Measurements from ENCODE around the gene FFAR3. TPM values are rescaled to one million over a fixed set of nuclear protein-coding genes. Genes with fewer than 3 reads are reported as not detected.
"Not testable (repeated sequence)": the region's sequence is repeated elsewhere in the genome, so short reads cannot be mapped to it uniquely, and the experiment has no call there.

Gene FFAR3
- polyA plus RNA-seq, 1 donor, result 0.08 TPM

DNA sequence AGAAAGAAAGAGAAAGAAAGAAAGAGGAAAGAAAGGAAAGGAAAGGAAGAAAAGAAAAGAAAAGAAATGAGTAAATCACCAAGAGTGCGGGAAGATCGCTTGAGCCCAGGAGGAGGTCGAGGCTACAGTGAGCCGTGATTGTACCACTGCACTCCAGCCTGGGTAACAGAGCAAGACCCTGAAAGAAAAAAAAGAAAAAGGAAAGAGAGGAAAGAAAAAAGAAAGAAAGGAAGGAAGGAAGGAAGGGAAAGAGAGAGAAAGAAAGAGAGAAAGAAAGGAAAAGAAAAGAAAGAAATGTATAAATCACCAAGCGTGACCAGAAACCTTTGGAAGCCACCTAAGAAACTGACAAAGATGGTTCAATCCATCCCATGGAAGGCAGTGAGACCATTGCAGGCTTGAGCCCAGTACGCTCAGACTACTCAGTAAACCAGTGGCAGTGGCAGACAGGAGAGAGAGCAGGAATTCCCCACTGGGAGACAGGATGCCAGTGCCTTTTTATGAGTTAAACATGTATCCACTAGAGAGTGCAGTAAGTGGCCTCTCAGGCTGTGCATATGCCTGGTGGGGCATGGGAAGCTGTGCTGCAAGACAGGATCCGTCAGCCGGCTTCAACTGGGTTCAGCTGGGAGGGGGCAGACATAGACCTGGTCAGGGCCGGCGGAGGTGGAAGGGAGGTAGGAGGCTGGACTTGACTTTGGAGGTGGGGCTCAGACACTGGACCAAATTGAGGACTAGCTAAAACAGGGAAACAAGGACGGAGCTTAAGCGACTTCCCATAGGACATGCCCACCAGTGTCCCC is 17.4 kb downstream of the FFAR3 start:
- DNase-seq (ENCODE audit: low read depth), result no peak

DNA sequence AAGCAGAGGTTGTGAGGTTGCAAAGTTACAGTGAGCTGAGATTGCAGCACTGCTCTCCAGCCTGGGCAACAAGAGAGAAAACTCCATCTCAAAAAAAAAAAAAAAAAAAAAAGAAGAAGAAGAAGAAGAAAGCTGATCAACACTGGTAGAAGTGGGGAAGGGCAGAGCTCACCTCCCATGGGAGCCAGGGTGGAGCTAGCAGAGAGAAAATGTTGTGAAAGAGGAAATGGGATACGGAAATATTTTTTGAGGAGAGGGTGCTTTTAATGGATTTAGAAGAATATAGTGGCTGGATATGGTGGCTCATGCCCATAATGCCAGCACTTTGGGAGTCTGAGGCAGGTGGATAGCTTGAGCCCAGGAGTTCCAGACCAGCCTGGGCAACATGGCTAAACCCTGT is 19.4 kb downstream of the FFAR3 start:
- DNase-seq (ENCODE audit: low read depth), result no peak

DNA sequence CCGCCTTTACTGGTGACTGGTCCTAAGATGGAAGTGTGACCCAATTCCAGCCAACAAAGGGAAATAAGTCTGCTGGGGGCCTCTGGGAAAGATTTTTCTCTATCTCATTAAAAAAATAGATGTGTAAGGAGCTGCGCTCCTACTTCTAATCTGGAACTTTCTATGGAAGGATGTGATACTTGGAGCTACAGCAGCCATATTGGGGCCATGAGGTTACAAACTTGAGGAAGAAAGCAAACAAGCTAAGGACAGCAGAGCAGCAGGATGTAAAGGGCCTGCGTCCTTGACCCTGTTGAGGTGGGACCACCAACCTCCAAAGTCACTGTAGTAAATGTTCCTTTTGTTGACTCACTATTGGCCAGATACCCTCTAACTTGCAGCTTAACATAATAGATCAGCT is 20.1 kb downstream of the FFAR3 start:
- no peak for DNase-seq (ENCODE audit: low read depth)

DNA sequence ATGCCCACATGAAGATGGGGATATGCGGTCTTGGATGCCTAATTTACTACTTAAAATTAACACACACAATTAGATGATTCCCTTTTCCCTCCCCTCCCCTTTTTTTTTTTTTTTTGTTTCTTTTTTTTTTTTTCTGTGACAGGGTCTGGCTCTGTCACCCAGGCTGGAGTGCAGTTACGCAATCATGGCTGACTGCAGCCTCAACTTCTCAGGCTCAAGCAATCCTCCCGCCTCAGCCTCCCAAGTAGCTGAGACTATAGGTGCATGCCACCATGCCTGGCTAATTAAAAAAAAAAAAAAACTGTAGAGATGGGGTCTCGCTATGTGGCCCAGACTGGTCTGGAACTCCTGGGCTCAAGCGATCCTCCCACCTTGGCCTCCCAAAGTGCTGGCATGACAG is 21.3 kb downstream of the FFAR3 start:
- not testable (repeated sequence) for DNase-seq (ENCODE audit: low read depth)

DNA sequence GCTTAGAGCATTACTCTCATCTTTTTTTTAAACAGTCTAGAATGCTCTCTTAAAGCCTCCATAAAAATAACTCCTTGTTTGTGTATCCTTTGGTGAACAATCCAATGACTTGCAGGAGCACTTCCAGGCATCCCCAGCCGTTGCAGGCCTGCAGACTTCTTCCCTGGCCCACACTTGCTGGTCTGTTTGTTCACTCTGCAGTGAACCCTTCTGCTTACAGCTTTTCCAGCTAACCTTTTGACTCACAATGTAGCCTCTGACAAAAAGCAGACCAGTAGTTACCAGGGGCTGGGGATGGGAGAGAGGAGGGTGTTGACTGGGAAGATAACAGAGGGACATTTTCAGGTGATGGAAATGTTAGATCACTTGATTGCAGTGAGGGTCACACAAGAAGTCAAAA is 21.7 kb downstream of the FFAR3 start:
- DNase-seq (ENCODE audit: low read depth), result no peak

DNA sequence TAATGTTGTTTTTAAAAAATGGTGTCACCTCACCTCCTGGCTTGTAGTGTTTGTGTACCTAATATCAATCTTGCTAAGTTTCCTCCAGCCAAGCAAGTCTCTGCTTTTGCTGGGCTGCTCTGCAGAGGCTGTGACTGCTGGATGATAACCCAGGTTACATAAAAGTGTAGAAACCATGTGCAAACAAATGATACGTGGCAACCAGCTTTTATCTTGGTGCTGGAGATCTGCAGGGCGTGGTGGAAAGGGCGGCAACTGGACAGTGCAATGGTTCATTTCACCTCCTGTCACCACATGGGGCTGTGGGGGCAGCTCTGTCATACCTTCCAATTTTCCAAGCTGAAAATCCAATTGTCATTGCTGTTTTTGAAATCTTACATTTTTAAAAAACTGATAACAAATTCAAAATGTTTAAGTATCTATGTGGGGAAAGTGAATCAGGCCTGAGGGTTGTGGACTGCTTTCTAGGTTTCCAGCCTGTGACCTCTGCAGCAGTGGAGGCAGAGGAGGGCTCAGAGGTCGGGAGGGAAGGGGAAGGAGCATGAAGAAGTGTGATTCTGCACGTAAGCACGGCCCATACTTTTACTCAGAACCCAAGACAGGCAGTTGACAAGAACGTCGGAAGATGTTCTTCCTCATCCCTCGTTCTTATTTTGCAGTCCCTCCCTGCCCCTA is 22.3 kb downstream of the FFAR3 start:
- no peak for DNase-seq (ENCODE audit: low read depth)

DNA sequence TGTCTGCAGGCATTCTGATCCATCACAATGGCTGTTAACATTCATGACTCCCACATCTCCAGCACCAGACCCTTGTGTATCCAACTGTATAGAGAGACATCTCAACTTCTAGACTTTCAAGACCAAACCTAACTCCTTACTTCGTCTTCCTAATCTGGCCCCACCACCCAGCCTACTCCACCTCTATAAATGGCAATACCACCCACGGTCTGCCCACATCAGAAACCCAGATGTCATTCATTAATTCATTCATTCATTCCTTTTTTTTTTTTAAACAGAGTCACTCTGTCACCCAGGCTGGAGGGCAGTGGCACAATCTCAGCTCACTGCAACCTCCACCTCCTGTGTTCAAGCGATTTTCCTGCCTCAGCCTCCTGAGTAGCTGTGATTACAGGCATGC is 23.1 kb downstream of the FFAR3 start:
- DNase-seq (ENCODE audit: low read depth), result no peak

DNA sequence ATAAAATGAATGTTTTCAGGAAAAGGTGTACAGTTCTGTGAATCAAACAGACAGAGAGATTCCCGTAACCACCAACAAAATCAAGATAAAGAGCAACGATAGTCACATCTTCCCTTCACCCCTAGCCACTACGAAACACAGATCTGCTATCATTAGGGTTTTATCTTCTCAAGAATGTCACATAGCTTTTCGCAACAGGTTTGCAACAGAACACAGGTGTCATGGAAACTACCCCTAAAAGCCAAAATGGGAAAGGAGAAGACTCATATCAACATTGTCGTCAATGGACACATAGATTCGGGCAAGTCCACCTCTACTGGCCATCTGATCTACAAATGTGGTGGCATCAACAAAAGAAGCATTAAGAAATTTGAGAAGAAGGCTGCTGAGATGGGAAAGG is 23.7 kb downstream of the FFAR3 start:
- no peak for DNase-seq (ENCODE audit: low read depth)

DNA sequence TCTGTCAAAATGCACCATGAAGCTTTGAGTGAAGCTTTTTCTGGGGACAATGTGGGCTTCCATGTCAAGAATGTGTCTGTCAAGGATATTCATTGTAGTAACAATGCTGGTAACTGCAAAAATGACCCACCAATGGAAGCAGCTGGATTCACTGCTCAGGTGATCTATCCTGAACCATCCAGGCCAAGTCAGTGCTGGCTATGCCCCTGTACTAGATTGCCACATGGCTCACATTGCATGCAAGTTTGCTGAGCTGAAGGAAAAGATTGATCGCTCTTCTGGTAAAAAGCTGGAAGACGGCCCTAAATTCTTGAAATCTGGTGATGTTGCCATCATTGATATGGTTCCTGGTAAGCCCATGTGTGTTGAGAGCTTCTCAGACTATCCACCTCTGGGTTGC is 25.3 kb downstream of the FFAR3 start:
- DNase-seq (ENCODE audit: low read depth), result no peak

DNA sequence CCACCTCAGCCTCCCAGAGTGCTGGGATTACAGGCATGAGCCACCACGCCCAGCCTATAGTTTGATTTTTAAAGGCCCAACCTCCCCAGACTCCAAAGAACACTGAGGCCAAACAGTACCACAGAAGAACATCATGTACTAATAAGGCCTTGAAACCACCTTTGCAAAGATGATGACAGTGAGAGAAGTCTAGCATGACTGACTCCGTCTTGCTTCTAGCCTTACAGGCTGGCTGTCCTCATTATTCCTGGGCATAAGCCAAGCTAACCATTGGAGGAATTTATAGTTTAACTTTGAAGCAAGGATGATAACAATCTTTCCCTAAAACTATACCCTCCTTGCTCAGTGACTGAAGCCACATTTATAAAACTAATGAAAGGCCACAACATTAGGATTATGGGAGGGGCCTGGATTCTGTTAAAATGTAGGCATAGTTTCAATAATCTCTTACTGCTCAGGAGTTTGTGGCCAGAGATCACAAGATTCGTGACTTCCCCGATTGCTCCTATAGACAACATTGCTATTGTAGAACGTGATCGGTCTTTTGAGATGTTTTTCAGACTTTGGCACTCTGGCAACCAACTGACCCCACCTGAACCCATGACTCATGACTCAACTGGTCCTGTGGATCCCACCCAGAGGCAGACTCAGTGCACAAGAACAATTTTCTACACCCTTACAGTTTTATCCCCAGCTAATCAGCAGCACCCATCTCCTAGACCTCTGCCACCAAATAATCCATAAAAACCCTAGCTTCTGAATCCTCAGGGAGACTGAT is 30.2 kb downstream of the FFAR3 start:
- no peak for DNase-seq (ENCODE audit: low read depth)

DNA sequence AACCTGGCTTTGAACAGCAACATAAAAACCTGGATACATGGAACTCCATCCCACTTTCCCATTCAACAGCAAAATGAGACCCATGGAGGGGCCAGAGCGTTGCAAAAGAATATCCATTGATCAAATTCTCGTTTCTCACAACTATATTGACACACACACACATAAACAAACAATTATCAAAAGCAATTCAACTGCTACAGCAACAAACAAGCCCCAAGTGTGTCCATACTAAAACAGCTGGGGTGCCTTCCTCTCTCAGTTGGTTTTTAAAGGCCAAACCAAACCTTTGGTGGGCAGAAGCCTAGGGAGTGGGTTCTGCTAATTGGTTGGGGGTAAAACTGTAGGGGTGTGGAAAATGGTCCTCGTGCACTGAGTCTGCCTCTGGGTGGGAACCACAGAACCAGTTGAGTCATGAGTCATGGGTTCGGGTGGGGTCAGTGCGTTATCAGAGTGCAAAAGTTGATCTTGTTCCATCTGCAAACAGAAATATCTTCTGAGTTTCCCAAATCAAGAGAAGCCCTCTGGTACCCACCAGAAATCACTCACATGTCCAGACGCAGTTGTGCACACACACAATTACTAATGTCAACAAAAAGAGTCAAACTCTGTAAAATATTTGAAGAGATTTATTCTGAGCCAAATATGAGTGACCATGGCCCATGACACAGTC is 31.1 kb downstream of the FFAR3 start:
- no peak for DNase-seq (ENCODE audit: low read depth)

DNA sequence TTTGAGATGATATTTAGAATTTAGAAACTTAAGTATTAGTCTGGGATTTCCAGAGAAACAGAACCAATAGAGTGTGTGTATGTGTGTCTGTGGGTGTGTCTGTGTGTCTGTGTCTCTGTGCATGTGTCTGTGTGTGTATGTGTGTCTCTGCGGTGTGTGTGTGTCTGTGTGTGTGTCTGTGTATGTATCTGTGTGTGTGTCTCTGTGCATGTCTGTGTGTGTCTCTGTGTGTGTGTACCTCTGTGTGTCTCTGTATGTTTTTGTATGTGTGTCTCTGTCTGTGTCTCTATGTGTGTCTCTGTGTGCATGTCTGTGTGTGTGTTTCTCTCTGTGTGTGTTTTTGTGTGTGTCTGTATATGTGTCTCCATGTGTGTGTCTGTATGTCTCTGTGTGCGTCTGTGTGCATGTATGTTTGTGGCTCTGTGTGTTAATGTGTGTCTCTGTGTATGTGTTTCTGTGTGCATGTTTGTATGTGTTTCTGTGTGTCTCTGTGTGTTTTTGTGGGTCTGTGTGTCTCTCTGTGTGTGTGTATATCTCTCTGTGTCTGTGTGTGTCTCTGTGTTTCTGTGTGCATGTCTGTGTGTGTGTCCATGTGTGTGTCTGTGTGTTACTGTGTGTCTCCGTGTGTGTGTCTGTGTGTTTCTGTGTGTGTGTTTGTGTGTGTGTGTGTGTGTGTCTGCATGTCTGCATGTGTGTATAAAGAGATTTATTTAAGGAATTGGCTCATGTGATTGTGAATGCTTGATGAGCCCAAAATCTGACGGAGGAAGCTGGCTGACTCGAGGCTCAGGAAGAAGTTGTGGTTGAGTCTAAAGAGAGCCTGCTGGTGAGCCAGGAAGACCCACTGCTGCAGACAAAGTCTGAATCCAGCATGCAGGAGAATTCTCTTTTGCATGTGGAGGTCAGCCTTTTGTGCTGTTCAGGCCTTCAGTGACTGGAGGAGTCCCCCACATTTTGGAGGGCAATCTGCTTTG is 34.8 kb downstream of the FFAR3 start:
- no peak for DNase-seq (ENCODE audit: low read depth)

DNA sequence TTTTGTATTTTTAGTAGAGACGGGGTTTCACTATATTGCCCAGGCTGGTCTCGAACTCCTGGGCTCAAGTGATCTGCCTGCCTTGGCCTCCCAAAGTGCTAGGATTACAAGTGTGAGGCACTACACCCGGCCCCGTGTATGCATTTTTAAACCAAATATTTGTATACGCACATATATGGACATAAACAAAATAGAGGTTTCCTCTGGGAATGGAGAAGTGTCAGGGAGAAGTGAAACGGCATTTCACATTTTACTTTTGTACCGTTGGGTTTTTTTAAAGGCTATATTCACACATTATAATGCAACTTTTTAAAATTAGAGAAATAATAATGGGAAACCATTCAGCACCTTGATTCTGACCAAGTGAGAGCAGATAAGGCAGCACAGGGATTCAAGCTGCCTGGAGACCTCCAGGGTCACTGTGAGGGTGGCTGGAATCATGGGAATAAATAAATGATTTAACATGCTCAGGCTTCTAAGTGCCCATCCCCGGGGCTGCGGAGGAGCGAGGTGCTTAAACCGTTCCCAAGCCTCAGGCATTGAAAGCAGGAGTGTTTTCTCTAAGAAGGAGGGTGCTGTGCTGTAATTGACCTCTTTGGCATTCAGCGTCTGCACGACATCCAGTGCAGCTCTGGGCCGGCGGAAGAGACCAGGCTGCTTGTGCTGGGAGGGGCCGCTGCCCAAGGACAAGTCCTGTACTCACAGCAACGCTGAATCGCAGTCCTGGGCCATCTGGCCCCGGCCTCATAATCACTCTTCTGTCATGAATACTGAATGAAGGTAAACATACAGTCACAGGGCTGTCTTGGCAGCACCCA is 37.3 kb downstream of the FFAR3 start:
- DNase-seq (ENCODE audit: low read depth), result no peak

DNA sequence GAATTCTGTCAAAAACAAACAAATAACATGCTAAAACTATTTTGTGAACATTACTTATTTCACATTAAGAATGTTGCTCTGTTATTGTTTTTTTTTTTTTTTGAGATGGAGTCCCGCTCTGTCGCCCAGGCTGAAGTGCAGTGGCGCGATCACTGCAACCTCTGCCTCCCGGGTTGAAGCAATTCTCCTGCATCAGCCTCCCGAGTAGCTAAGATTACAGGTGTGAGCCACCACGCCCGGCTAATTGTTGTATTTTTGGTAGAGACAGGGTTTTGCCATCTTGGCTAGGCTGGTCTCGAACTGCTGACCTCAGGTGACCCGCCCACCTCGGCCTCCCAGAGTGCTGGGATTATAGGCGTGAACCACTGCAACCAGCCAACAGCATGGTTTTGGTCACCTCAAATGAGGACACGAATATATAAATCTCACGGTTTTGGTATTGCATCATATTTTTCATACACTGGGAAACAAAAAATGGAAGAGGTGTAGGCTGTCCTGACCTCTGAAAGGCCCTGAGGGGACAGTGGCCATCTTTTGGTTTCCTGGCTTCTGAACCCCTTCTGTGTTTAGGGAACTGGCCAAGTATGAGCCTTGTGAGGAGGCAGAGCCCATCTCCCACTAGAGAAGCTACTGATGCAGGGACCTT is 38.1 kb downstream of the FFAR3 start:
- no peak for DNase-seq (ENCODE audit: low read depth)

DNA sequence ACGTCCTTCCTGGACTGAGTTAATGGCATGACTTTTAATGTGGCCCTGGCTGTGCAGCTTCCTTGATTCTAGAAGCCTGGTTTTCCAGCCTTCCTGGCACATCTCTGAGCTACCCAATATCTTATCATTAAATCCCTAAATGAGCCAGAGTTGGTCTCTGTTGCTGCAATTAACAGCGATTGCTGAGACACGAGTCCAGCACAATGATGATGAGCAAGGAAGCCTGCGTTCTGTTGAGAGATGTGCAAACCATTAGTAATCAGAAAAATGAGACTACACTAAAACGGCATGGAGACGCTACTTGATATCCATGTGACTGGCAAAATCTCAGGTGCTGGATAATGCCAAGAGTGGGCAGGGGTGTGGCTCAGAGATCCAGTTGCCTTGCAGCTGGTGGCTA is 38.8 kb downstream of the FFAR3 start:
- no peak for DNase-seq (ENCODE audit: low read depth)

DNA sequence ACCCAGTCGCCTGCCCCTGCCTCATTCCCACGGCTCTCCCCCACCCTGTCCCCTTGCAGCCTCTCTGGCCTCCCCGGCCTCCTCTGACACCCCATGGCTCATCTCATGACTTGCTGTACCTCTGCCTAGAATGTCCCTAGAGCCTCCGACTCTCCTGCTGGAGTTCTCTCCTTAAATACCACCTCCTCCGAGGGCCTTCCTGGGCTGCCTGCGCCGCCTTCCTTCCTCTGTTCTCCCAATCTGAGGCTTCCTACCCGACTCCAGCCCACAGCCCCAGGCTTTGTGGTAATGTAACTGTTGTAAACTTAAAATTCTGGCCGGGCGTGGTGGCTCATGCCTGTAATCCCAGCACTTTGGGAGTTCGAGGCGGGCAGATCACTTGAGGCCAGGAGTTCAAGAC is 40.3 kb downstream of the FFAR3 start:
- no peak for DNase-seq (ENCODE audit: low read depth)

DNA sequence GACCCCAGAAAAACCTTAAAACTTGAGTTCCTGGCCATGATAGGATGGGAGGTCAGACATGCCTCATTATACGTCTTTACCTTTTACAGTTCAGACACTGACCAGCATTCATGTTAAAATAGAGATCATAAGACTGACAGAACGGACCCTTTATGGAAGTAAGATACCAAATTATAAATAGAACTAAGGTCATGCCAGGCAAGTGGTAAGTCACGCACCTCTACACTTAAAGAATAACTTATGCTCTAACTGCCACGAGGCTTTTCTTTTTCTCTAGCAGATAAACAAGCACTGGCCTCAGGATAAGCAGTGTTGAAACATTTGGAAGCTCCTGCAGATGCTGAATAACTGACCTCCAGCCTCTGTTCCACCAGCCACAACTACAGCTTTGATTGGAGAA is 41.0 kb downstream of the FFAR3 start:
- no peak for DNase-seq (ENCODE audit: low read depth)

DNA sequence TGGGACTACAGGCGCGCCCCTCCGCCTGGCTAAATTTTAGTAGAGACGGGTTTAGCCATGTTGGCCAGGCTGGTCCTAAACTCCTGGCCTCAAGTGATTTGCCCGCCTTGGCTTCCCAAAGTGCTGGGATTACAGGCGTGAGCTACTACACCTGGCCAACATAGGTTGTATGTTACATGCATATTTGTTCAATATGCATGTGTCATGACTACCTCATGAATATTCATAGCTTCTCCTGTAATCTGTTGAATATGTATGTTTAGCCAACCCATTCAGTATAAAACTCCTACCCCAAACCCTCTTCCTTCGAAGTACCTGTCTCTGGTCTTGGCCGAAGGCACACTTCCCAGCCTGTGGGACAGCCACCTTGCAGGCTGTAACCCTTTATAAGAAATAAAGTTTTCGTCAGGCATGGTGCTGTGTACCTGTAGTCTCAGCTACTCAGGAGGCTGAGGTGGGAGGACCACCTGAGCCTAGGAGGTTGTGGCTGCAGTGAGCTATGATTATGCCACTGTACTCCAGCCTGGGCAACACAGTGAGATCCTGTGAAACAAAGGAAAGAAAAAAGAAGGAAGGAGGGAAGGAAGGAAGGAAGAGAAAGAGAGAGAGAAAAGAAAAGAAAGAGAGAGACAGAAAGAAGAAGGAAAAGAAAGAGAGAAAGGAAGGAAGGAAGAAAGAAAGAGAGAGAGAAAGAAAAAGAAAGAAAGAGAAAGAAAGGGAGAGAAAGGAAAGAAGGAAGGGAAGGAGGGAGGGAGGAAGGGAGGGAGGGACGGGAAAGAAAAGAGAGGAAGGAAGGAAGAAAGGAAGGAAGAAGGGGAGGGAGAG is 41.9 kb downstream of the FFAR3 start:
- no peak for DNase-seq (ENCODE audit: low read depth)

DNA sequence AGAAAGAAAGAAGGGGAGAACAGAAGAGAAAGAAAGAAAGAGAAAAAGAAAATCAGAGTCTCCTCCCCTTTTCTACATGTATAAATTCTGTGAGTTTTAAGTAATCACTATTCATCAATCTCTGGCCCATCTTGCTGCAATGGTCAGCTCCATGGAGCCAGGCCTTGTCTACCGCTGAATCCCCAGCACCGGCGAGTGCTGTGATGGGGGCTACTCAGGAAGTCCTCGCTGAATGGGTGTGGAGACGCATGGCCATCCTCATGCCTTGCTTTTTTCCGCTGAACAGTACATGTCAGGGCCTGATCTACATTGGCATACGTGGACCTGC is 42.5 kb downstream of the FFAR3 start:
- DNase-seq (ENCODE audit: low read depth), result no peak
